ENCODE results near the gene POU6F1. TPM values are rescaled to one million over a fixed set of nuclear protein-coding genes. Genes with fewer than 3 reads are reported as not detected.
A peak's percentile ranks its signal among the peaks of the same experiment; 100 is the strongest.

POU6F1 gene
- total RNA-seq, 5 donors from 2014 or later (not counting 1 experiment from before 2014, with no cell fraction given), result 29.4 to 61.9 (median 45.4) TPM

DNA sequence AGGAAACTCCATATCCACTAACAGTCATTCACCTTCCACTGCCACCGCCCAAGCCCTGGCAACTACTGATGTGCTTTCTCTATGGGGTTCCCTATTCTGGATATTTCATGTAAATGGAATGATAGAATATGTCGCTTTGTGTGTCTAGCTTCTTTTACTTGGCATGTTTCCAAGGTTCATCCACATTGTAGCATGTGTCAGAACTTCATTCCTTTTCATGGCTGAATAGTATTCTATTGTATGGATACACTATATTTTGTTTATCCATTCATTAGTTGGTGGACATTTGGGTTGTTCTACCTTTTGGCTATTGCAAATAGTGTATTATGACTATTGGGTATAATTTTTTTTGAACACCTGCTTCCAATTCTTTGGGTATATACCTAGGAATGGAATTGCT is 8.6 kb downstream of the POU6F1 start:
- no peak overlapping the region for H3K4me3 ChIP-seq (ENCODE audit: control insufficient read depth in 1 of 2, extremely low read depth in 1 of 2, low read length in 1 of 2)
- Mint-ChIP-seq H3K27me3 (no peaks in the 10 kb centered on the region), H3K4me1 (peaks cover 0 to 7% (median 2%) of the 10 kb centered on the region in 3 donors), H3K4me3 (no peak overlapping the region), H3K9me3 (no peaks in the 10 kb centered on the region), H3K27ac (peak overlapping the region in 1 of 2 donors; percentile 31), H3K36me3 (peaks cover 17% of the 10 kb centered on the region)
- DNase-seq, result no peak
- H3K4me1 ChIP-seq (ENCODE audit: control insufficient read depth in 1 of 2, extremely low read depth in 1 of 2, insufficient read depth in 2 of 2, low read length in 2 of 2), result no peaks in the 10 kb centered on the region
- ChIA-PET CTCF (no interaction called here), POLR2A (no interaction called here)
- no peak for ATAC-seq (replicated peaks in 1 of 4)
- no peaks in the 10 kb centered on the region for H3K27me3 ChIP-seq (replicated peaks in 1 of 2; ENCODE audit: control insufficient read depth in 2 of 2, extremely low read depth in 1 of 2, insufficient read depth in 2 of 2, low read length in 1 of 2)
- H3K9me3 ChIP-seq, result no peaks in the 10 kb centered on the region
- WGBS (ENCODE audit: insufficient coverage), result no CpG with 5 or more reads among the region's 2 CpGs
- no peak overlapping the region for H3K27ac ChIP-seq (ENCODE audit: low read length)
- no peaks in the 10 kb centered on the region for H3K36me3 ChIP-seq (ENCODE audit: control insufficient read depth in 2 of 2, extremely low read depth in 1 of 2, insufficient read depth in 1 of 2, low read length in 1 of 2)

GRCh38 chr12:51208016-51208660 is 9.7 kb downstream of the POU6F1 start:
- Histone ChIP-seq H3K9me3 (no peaks in the 10 kb centered on the region), H3K4me1 (ENCODE audit: control insufficient read depth in 1 of 2, extremely low read depth in 1 of 2, insufficient read depth in 2 of 2, low read length in 2 of 2) (peaks cover 2 to 9% of the 10 kb centered on the region in 2 experiments), H3K27ac (ENCODE audit: low read length) (no peak overlapping the region), H3K27me3 (replicated peaks in 1 of 2; ENCODE audit: control insufficient read depth in 2 of 2, extremely low read depth in 1 of 2, insufficient read depth in 2 of 2, low read length in 1 of 2) (no peaks in the 10 kb centered on the region), H3K4me3 (ENCODE audit: control insufficient read depth in 1 of 2, extremely low read depth in 1 of 2, low read length in 1 of 2) (no peak overlapping the region), H3K36me3 (ENCODE audit: control insufficient read depth in 2 of 2, extremely low read depth in 1 of 2, insufficient read depth in 1 of 2, low read length in 1 of 2) (no peaks in the 10 kb centered on the region)
- no CpG with 5 or more reads among the region's 7 CpGs for WGBS (ENCODE audit: insufficient coverage)
- Mint-ChIP-seq H3K4me3 (no peak overlapping the region), H3K36me3 (peaks cover 22% of the 10 kb centered on the region), H3K9me3 (no peaks in the 10 kb centered on the region), H3K27ac (peak overlapping the region in 1 of 2 donors; percentile 58), H3K4me1 (peaks cover 6 to 12% (median 8%) of the 10 kb centered on the region in 3 donors), H3K27me3 (no peaks in the 10 kb centered on the region)
- DNase-seq (no peak), ATAC-seq (replicated peaks in 1 of 4) (no peak)
- POLR2A ChIA-PET, result interaction anchor here in 1 of 2 donors (0.6 kb wide), 1 partner anchor 9 kb away, joined by 3 read pairs; no protein-coding TSS in a partner anchor
- CTCF ChIA-PET, result interaction anchor here in 1 of 2 donors (0.6 kb wide), 1 partner anchor 68 kb away, joined by 4 read pairs; no protein-coding TSS in a partner anchor

- Histone ChIP-seq H3K36me3 (ENCODE audit: control insufficient read depth in 2 of 2, extremely low read depth in 1 of 2, insufficient read depth in 1 of 2, low read length in 1 of 2) (no peaks in the 10 kb centered on the region), H3K27ac (ENCODE audit: low read length) (no peak overlapping the region), H3K4me1 (ENCODE audit: control insufficient read depth in 1 of 2, extremely low read depth in 1 of 2, insufficient read depth in 2 of 2, low read length in 2 of 2) (peaks cover 2 to 14% of the 10 kb centered on the region in 2 experiments), H3K27me3 (replicated peaks in 1 of 2; ENCODE audit: control insufficient read depth in 2 of 2, extremely low read depth in 1 of 2, insufficient read depth in 2 of 2, low read length in 1 of 2) (no peaks in the 10 kb centered on the region), H3K9me3 (no peaks in the 10 kb centered on the region), H3K4me3 (ENCODE audit: control insufficient read depth in 1 of 2, extremely low read depth in 1 of 2, low read length in 1 of 2) (no peak overlapping the region)
- POLR2A ChIA-PET, result no interaction called here
- Mint-ChIP-seq H3K27me3 (no peaks in the 10 kb centered on the region), H3K4me1 (peaks cover 7 to 23% (median 13%) of the 10 kb centered on the region in 3 donors), H3K9me3 (no peaks in the 10 kb centered on the region), H3K4me3 (no peak overlapping the region), H3K36me3 (peaks cover 17% of the 10 kb centered on the region), H3K27ac (peak overlapping the region in 1 of 2 donors; percentile 15)
- CTCF ChIA-PET, result interaction anchor here in 1 of 2 donors (0.7 kb wide), 2 partner anchors 31 to 123 kb away, joined by 3 to 7 read pairs; no protein-coding TSS in a partner anchor
- WGBS (ENCODE audit: insufficient coverage), result 95% methylated on average over 4 of the region's 6 CpGs
- DNase-seq (no peak), ATAC-seq (replicated peaks in 1 of 4) (no peak)
Observed at GRCh38 chr12:51205350-51205749, 12.5 kb downstream of the POU6F1 start.

DNA sequence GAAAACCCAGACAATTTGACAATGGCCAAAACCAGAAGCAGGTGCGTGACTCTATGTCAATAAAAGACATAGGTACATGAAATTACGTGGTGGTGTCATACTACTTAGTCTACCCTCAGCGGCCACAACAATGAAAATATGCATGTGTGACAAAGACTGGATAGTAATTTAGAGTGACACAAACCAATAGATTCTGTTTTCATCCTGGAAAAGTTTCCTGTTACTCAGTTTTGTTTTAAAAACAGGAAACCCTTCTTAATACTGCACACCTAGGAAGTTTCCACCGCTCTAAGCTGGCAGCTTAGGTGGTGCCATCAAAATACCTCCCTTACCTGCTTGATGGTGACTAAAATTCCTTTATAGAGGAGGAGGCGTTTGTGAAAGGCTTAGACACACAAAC is 15.1 kb downstream of the POU6F1 start:
- Mint-ChIP-seq H3K4me1 (peaks cover 7 to 23% (median 13%) of the 10 kb centered on the region in 3 donors), H3K27me3 (no peaks in the 10 kb centered on the region), H3K27ac (peak overlapping the region in 1 of 2 donors; percentile 89), H3K9me3 (no peaks in the 10 kb centered on the region), H3K4me3 (peak overlapping the region in 1 of 3 donors; percentile 17), H3K36me3 (peaks cover 8% of the 10 kb centered on the region)
- Histone ChIP-seq H3K4me3 (ENCODE audit: control insufficient read depth in 1 of 2, extremely low read depth in 1 of 2, low read length in 1 of 2) (no peak overlapping the region), H3K4me1 (ENCODE audit: control insufficient read depth in 1 of 2, extremely low read depth in 1 of 2, insufficient read depth in 2 of 2, low read length in 2 of 2) (peaks cover 2 to 14% of the 10 kb centered on the region in 2 experiments), H3K9me3 (no peaks in the 10 kb centered on the region), H3K27me3 (replicated peaks in 1 of 2; ENCODE audit: control insufficient read depth in 2 of 2, extremely low read depth in 1 of 2, insufficient read depth in 2 of 2, low read length in 1 of 2) (no peaks in the 10 kb centered on the region), H3K36me3 (ENCODE audit: control insufficient read depth in 2 of 2, extremely low read depth in 1 of 2, insufficient read depth in 1 of 2, low read length in 1 of 2) (peaks cover 0 to 4% of the 10 kb centered on the region in 2 donors), H3K27ac (ENCODE audit: low read length) (no peak overlapping the region)
- DNase-seq (peak in 3 of 35 experiments; percentile 6 to 43 (median 7)), ATAC-seq (replicated peaks in 1 of 4) (peak in 3 of 4 experiments; percentile 54 to 80 (median 71))
- POLR2A ChIA-PET, result no interaction called here
- CTCF ChIA-PET, result no interaction called here
- WGBS (ENCODE audit: insufficient coverage), result 73% methylated on average over 2 of the region's 5 CpGs

- no peaks in the 10 kb centered on the region for H3K9me3 ChIP-seq
- H3K27ac ChIP-seq (ENCODE audit: low read length), result no peak overlapping the region
- H3K4me1 ChIP-seq (ENCODE audit: control insufficient read depth in 1 of 2, extremely low read depth in 1 of 2, insufficient read depth in 2 of 2, low read length in 2 of 2), result peaks cover 2 to 14% of the 10 kb centered on the region in 2 experiments
- H3K27ac Mint-ChIP-seq, result peak overlapping the region in 1 of 2 donors; percentile 39
- H3K4me3 ChIP-seq (ENCODE audit: control insufficient read depth in 1 of 2, extremely low read depth in 1 of 2, low read length in 1 of 2), result no peak overlapping the region
- H3K9me3 Mint-ChIP-seq, result no peaks in the 10 kb centered on the region
- ChIA-PET CTCF (no interaction called here), POLR2A (no interaction called here)
- no peaks in the 10 kb centered on the region for H3K27me3 Mint-ChIP-seq
- peaks cover 7% of the 10 kb centered on the region for H3K36me3 Mint-ChIP-seq
- ATAC-seq (replicated peaks in 1 of 4), result no peak
- H3K4me1 Mint-ChIP-seq, result peaks cover 7 to 23% (median 13%) of the 10 kb centered on the region in 3 donors
- 93% methylated on average over 5 of the region's 9 CpGs for WGBS (ENCODE audit: insufficient coverage)
- H3K36me3 ChIP-seq (ENCODE audit: control insufficient read depth in 2 of 2, extremely low read depth in 1 of 2, insufficient read depth in 1 of 2, low read length in 1 of 2), result peaks cover 0 to 8% of the 10 kb centered on the region in 2 donors
- H3K4me3 Mint-ChIP-seq, result no peak overlapping the region
- DNase-seq, result no peak
- H3K27me3 ChIP-seq (replicated peaks in 1 of 2; ENCODE audit: control insufficient read depth in 2 of 2, extremely low read depth in 1 of 2, insufficient read depth in 2 of 2, low read length in 1 of 2), result no peaks in the 10 kb centered on the region
Observed at GRCh38 chr12:51200806-51201205, 17.1 kb downstream of the POU6F1 start.

DNA sequence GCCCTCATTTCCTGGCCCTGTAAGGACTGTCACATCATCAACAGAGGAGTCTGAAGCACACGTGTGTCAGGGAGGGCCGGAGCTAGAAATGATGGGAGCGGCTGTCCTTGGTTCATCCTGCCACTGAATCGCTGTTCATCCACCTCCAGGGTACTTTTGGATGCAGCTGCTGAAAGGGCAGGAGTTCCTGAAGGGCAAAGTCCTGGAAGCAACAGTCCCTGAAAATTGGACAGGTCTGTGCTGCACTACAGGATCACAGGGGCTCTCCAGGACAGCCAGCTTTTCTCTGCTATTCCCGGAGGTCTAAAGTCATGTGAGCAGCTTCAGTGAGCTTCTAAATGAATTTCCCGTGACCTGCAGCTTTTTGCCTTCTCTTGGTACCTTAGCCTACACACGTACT is 17.7 kb downstream of the POU6F1 start:
- peaks cover 0 to 8% of the 10 kb centered on the region in 2 donors for H3K36me3 ChIP-seq (ENCODE audit: control insufficient read depth in 2 of 2, extremely low read depth in 1 of 2, insufficient read depth in 1 of 2, low read length in 1 of 2)
- CTCF ChIA-PET, result no interaction called here
- no peak for DNase-seq
- H3K4me1 ChIP-seq (ENCODE audit: control insufficient read depth in 1 of 2, extremely low read depth in 1 of 2, insufficient read depth in 2 of 2, low read length in 2 of 2), result peaks cover 2 to 14% of the 10 kb centered on the region in 2 experiments
- WGBS (ENCODE audit: insufficient coverage), result 100% methylated on average over 4 of the region's 7 CpGs
- H3K9me3 ChIP-seq, result no peaks in the 10 kb centered on the region
- H3K4me3 ChIP-seq (ENCODE audit: control insufficient read depth in 1 of 2, extremely low read depth in 1 of 2, low read length in 1 of 2), result no peak overlapping the region
- Mint-ChIP-seq H3K4me1 (peaks cover 7 to 21% (median 13%) of the 10 kb centered on the region in 3 donors), H3K9me3 (no peaks in the 10 kb centered on the region), H3K27me3 (no peaks in the 10 kb centered on the region), H3K36me3 (peaks cover 7% of the 10 kb centered on the region), H3K27ac (no peak overlapping the region), H3K4me3 (no peak overlapping the region)
- POLR2A ChIA-PET, result no interaction called here
- no peak for ATAC-seq (replicated peaks in 1 of 4)
- H3K27me3 ChIP-seq (replicated peaks in 1 of 2; ENCODE audit: control insufficient read depth in 2 of 2, extremely low read depth in 1 of 2, insufficient read depth in 2 of 2, low read length in 1 of 2), result no peaks in the 10 kb centered on the region
- no peak overlapping the region for H3K27ac ChIP-seq (ENCODE audit: low read length)

Measured in T-cell (primary cell).